HEK293T (cell line): ENCODE measurements around the gene ADCY3.

ENCODE experiments used
- BHLHE40 ChIP-seq: fragments of 450-650 bp; IDR thresholded peaks from 2 replicates; pipeline ENCODE4 v1.6.1; 2016; ENCODE audit warnings: mild to moderate bottlenecking, moderate library complexity, borderline replicate concordance
- CTBP1 ChIP-seq: fragments of 450-650 bp; IDR thresholded peaks from 2 replicates; pipeline ENCODE4 v1.6.1; 2016; ENCODE audit warnings: borderline replicate concordance
- FOXA1 ChIP-seq: fragments of 450-650 bp; IDR thresholded peaks from 2 replicates; pipeline ENCODE4 v1.6.1; 2016; ENCODE audit warnings: mild to moderate bottlenecking
- FOXK2 ChIP-seq: fragments of 450-650 bp; IDR thresholded peaks from 2 replicates; pipeline ENCODE4 v1.6.1; 2016; ENCODE audit warnings: mild to moderate bottlenecking
- FOXM1 ChIP-seq: fragments of 450-650 bp; IDR thresholded peaks from 2 replicates; pipeline ENCODE4 v1.6.1; 2017; ENCODE audit warnings: mild to moderate bottlenecking, borderline replicate concordance
- SP1 ChIP-seq: fragments of 450-650 bp; IDR thresholded peaks from 2 replicates; pipeline ENCODE4 v1.6.1; 2017
- TARDBP ChIP-seq: fragments of 450-650 bp; IDR thresholded peaks from 2 replicates; pipeline ENCODE4 v1.6.1; 2016
- ZNF384 ChIP-seq: fragments of 450-650 bp; IDR thresholded peaks from 2 replicates; pipeline ENCODE4 v1.6.1; 2016

DNA sequence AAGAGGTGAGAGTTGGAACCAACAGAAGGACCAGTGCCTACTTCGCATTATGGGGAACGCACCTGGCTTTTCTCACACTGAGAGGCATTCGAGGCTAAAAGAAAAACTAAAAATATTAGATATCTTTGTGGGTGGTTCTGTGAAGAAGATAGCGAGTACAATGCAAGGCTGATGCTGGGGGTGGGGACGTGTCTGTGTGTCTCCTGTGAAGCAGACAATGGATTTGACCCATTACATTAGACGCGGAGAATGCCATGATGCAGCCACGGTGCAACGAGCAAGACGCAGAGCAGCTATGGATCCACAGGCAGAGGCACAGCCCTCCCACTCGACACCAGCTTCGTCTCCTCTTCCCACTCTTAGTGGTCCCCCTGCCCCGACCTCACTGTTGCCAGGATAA lies 61.0 kb downstream of the ADCY3 start:
- TF ChIP-seq FOXA1 (no peak), TARDBP (no peak), ZNF384 (no peak), FOXM1 (no peak), FOXK2 (no peak), CTBP1 (no peak), BHLHE40 (no peak), SP1 (no peak)
